Colonic mucosa (tissue), 4 donors: ENCODE data around the gene NIN. TPM values are rescaled to one million over a fixed set of nuclear protein-coding genes. Genes with fewer than 3 reads are reported as not detected.

Experiments used
- DNase-seq: peaks from one replicate; pipeline ENCODE4 v3.0.0-alpha.2; 2020
- H3K27ac ChIP-seq: fragments of 200-600 bp; one replicate; pipeline ENCODE4 v1.8.0; 2021
- H3K27me3 ChIP-seq: fragments of 200-600 bp; one replicate; pipeline ENCODE4 v1.8.0; 2021
- H3K36me3 ChIP-seq: fragments of 200-600 bp; one replicate; pipeline ENCODE4 v1.8.0; 2021
- H3K4me1 ChIP-seq: fragments of 200-600 bp; one replicate; pipeline ENCODE4 v1.8.0; 2021; ENCODE audit warnings: mild to moderate bottlenecking
- H3K4me3 ChIP-seq: fragments of 200-600 bp; one replicate; pipeline ENCODE4 v1.8.0; 2021
- H3K9ac ChIP-seq, 2 donors: one replicate each; pipeline ENCODE4 v1.7.0; 2013; ENCODE audit warnings: control low read depth in 2 of 2, low read depth in 2 of 2, low read length in 2 of 2
- H3K9me3 ChIP-seq: fragments of 200-600 bp; one replicate; pipeline ENCODE4 v1.8.0; 2021
- intact Hi-C: fragments of 100-400 bp; cut with DNase I; formaldehyde crosslinking; loops from one replicate; pipeline ENCODE4 v1.14.1; 2022
- total RNA-seq, 2 donors: library from RNA; stranded (reverse); fragmentation: NEBNext Ultra II Directional in 1 of 2; extraction: Animal tissue kit (Norgen Biotek cat#: 25700) in 1 of 2; gene quantifications; one replicate each; pipeline ENCODE4 v1.2.1, GENCODE V29; 2021
- TF ChIP-seq, protein P1 (sequence below): fragments of 200-600 bp; IDR thresholded peaks from one replicate; pipeline ENCODE4 v1.8.0; 2022; ENCODE audit warnings: antibody characterized with exemption, mild to moderate bottlenecking
- donor health status: healthy.
- donor health status: DM: no; HTN: no; CAD: no.
- donor health status: DM: no; HTN: no; CAD: no.

NIN gene
- total RNA-seq, 2 donors from 2014 or later = 13.7 to 19.8 TPM

DNA sequence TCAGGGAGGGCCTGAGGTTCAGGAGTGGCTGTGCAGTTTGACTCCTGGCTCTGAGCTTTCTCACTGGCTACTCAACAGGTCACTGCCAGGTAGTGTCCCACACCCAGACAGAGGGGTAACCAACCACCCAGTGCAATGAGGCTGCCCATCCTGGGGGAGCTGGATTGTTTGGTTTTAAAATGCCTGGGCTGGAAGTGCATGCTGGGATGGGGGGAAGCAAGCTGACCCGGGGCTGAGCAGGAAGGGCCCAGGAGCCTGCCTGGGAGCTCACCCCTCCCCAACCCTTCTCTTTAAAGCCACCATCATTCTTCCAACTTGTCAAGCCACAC, 28.3 kb upstream of the NIN start:
- Histone ChIP-seq H3K9me3 (no peaks in the 10 kb centered on the region), H3K27me3 (no peaks in the 10 kb centered on the region), H3K27ac (no peak overlapping the region), H3K4me1 (no peaks in the 10 kb centered on the region), H3K9ac (no peak overlapping the region), H3K36me3 (no peaks in the 10 kb centered on the region), H3K4me3 (peak overlapping the region; percentile 42)
- TF ChIP-seq, protein P1, sequence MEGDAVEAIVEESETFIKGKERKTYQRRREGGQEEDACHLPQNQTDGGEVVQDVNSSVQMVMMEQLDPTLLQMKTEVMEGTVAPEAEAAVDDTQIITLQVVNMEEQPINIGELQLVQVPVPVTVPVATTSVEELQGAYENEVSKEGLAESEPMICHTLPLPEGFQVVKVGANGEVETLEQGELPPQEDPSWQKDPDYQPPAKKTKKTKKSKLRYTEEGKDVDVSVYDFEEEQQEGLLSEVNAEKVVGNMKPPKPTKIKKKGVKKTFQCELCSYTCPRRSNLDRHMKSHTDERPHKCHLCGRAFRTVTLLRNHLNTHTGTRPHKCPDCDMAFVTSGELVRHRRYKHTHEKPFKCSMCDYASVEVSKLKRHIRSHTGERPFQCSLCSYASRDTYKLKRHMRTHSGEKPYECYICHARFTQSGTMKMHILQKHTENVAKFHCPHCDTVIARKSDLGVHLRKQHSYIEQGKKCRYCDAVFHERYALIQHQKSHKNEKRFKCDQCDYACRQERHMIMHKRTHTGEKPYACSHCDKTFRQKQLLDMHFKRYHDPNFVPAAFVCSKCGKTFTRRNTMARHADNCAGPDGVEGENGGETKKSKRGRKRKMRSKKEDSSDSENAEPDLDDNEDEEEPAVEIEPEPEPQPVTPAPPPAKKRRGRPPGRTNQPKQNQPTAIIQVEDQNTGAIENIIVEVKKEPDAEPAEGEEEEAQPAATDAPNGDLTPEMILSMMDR = no peak
- DNase-seq = no peak
- intact Hi-C loops = no loop called here

DNA sequence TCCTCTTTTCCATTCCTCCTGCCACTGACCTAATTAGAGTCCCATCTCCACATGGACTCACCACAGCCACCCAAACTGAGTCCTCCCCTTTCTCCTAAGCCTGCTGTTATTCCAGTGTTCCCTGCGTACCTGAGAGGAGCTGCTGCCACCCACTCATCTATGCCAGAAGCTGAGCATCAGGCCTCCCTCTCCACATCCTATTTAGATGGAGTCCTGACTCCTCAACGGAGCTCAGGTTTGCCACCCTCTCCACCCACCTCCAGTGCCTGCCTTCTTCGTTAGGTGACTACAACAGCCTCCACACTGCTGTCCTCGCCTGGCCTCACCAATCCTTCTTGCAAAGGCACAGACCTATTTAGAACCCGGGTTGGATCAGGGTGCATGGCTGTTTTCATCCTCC, 25.7 kb upstream of the NIN start:
- H3K9me3 ChIP-seq = no peaks in the 10 kb centered on the region
- TF ChIP-seq, protein P1 = no peak
- no peaks in the 10 kb centered on the region for H3K27me3 ChIP-seq
- no peak overlapping the region for H3K27ac ChIP-seq
- intact Hi-C loops = no loop called here
- DNase-seq = no peak
- H3K9ac ChIP-seq = no peak overlapping the region
- H3K4me1 ChIP-seq = no peaks in the 10 kb centered on the region
- H3K4me3 ChIP-seq = no peak overlapping the region
- no peaks in the 10 kb centered on the region for H3K36me3 ChIP-seq

DNA sequence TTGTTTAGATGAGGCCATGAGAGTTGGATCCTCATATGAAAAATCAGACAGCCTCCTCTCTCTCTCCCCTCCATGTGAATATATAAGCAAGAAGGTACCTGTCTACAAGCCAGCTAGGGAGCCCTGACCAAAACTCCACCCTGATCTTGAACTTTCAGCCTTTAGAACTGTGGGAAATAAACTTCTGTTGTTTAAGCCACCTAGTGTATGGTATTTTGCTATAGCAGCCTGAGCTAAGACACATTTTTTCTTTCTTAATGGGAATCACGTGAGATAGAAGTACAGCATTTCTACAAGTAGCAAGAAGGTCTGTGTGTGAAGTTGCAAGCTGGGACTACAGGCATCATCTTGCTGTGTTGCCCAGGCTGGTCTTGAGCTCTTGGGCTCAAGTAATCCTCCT, 24.6 kb upstream of the NIN start:
- no peaks in the 10 kb centered on the region for H3K4me1 ChIP-seq
- TF ChIP-seq, protein P1 = no peak
- intact Hi-C loops = no loop called here
- H3K9me3 ChIP-seq = no peaks in the 10 kb centered on the region
- no peak overlapping the region for H3K4me3 ChIP-seq
- H3K36me3 ChIP-seq = no peaks in the 10 kb centered on the region
- no peak overlapping the region for H3K9ac ChIP-seq
- no peak for DNase-seq
- H3K27ac ChIP-seq = no peak overlapping the region
- no peaks in the 10 kb centered on the region for H3K27me3 ChIP-seq

DNA sequence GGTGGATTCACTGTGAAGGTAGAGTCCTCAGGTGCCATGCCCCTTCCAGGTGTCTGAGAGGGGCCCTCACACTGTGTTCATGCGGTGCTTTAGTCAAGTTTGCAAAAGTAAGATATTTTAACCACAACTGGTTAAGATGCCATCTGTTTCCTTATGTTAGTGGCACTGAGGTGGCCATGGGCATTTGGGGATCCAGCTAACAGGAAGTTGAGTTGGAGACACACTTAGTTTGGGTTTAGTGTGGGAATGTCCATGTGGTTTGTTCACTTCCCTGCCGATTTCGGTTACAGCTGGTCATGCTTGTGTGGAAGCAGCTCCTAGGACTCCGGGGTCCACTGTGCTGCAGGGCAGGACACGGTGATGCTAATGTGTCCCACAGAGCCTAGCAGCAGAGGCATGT, 23.6 kb upstream of the NIN start:
- TF ChIP-seq, protein P1 = no peak
- no peak overlapping the region for H3K27ac ChIP-seq
- no peaks in the 10 kb centered on the region for H3K27me3 ChIP-seq
- intact Hi-C loops = no loop called here
- no peak for DNase-seq
- no peaks in the 10 kb centered on the region for H3K4me1 ChIP-seq
- H3K9ac ChIP-seq = no peak overlapping the region
- H3K36me3 ChIP-seq = no peaks in the 10 kb centered on the region
- H3K4me3 ChIP-seq = no peak overlapping the region
- H3K9me3 ChIP-seq = no peaks in the 10 kb centered on the region

DNA sequence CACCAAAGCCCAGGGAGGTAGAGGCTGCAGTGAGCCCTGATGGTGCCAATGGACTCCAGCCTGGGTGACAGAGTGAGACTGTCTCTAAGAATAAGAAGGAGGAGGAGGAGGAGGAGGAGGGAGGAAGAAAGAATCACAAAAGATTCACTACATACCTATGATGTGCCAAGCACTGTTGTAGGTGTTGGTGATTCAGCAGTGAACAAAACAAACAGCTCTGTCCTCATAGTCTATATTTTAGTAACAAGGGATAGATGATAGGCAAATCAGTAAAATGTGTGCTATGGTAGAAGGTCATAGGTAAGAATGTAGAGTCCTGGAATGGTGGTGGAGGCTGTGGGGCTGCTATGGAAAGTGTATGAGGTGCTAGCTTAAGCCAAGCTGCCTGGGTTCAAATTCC, 22.9 kb upstream of the NIN start:
- H3K9me3 ChIP-seq = no peaks in the 10 kb centered on the region
- no peak overlapping the region for H3K4me3 ChIP-seq
- no peaks in the 10 kb centered on the region for H3K4me1 ChIP-seq
- H3K27me3 ChIP-seq = no peaks in the 10 kb centered on the region
- TF ChIP-seq, protein P1 = no peak
- no peak overlapping the region for H3K27ac ChIP-seq
- intact Hi-C loops = no loop called here
- H3K9ac ChIP-seq = no peak overlapping the region
- no peak for DNase-seq
- no peaks in the 10 kb centered on the region for H3K36me3 ChIP-seq
